GM12878 (cell line): ENCODE data around the gene PRDM9. TPM values are rescaled to one million over a fixed set of nuclear protein-coding genes. Genes with fewer than 3 reads are reported as not detected.

ENCODE experiments used
- CEBPB ChIP-seq, 2 experiments: fragments of 150-350 bp in 1 of 2; IDR thresholded peaks; 2 replicates each; pipeline ENCODE4 v1.6.1; 2012 to 2014; ENCODE audit warnings: low read depth in 2 of 2, low read length in 2 of 2, borderline replicate concordance in 1 of 2, inconsistent platforms in 1 of 2
- E2F8 ChIP-seq: fragments of 450-650 bp; IDR thresholded peaks from 2 replicates; pipeline ENCODE4 v1.6.1; 2018; ENCODE audit warnings: mild to moderate bottlenecking, low read depth, moderate library complexity; ENCODE audit not compliant: partially characterized antibody
- EP300 ChIP-seq, 2 experiments: fragments of 150-350 bp in 1 of 2; IDR thresholded peaks; 2 replicates each; pipeline ENCODE4 v1.6.1; 2011 to 2012; ENCODE audit warnings: low read depth in 2 of 2, low read length in 2 of 2, borderline replicate concordance in 1 of 2, improper control_type of control experiment in 1 of 2, inconsistent platforms in 1 of 2; ENCODE audit not compliant: control insufficient read depth in 1 of 2
- NFIC ChIP-seq: IDR thresholded peaks from 2 replicates; pipeline ENCODE4 v1.6.1; 2012; ENCODE audit warnings: low read depth, mild to moderate bottlenecking, inconsistent platforms, low read length, moderate library complexity
- RELB ChIP-seq: fragments of 450-650 bp; IDR thresholded peaks from 2 replicates; pipeline ENCODE4 v1.6.1; 2017; ENCODE audit warnings: low read depth, mild to moderate bottlenecking, moderate library complexity
- SMARCA5 ChIP-seq: fragments of 450-650 bp; IDR thresholded peaks from 2 replicates; pipeline ENCODE4 v1.6.1; 2017; ENCODE audit warnings: mild to moderate bottlenecking
- SPI1 ChIP-seq: IDR thresholded peaks from 2 replicates; pipeline ENCODE4 v1.6.1; 2011; ENCODE audit warnings: low read depth, mild to moderate bottlenecking, low read length, moderate library complexity, borderline replicate concordance; ENCODE audit not compliant: insufficient read depth
- TARDBP ChIP-seq: IDR thresholded peaks from 2 replicates; pipeline ENCODE4 v1.6.1; 2016; ENCODE audit warnings: borderline replicate concordance
- TCF7 ChIP-seq: IDR thresholded peaks from 2 replicates; pipeline ENCODE4 v1.6.1; 2014; ENCODE audit warnings: antibody characterized with exemption, borderline replicate concordance
- ZBTB40 ChIP-seq: fragments of 450-650 bp; IDR thresholded peaks from 2 replicates; pipeline ENCODE4 v1.6.1; 2016; ENCODE audit warnings: mild to moderate bottlenecking, moderate library complexity, borderline replicate concordance
- ZNF217 ChIP-seq: fragments of 450-650 bp; IDR thresholded peaks from 2 replicates; pipeline ENCODE4 v1.6.1; 2017; ENCODE audit warnings: antibody characterized with exemption, mild to moderate bottlenecking
- ZNF687 ChIP-seq: fragments of 450-650 bp; IDR thresholded peaks from 2 replicates; pipeline ENCODE4 v1.6.1; 2017; ENCODE audit warnings: mild to moderate bottlenecking, moderate library complexity
- polyA plus RNA-seq, 11 experiments: library from polyadenylated mRNA; depleted of rRNA in 4 of 11; unstranded in 6 of 11; stranded (reverse) in 5 of 11; fragments of >200 nt; fragmentation: Nextera tagmentation in 4 of 11; fragmentation: Illumina TruSeq in 1 of 11; extraction: Ambion mirVana in 4 of 11; extraction: Trizol in 1 of 11; gene quantifications; 1 replicate in 1 of 11; 2 replicates in 10 of 11; pipeline versions ENCODE4 v1.2.1 to v1.2.3, GENCODE V29; 2011 to 2016; ENCODE audit warnings: inconsistent platforms in 2 of 11, missing spikeins in 2 of 11, low read depth in 1 of 11
- total RNA-seq, 4 experiments: library from RNA; depleted of rRNA in 3 of 4; stranded (reverse); fragments of >200 nt in 3 of 4; fragmentation: Illumina TruSeq in 1 of 4; extraction: Trizol in 1 of 4; gene quantifications; 2 replicates each; pipeline versions ENCODE4 v1.2.1 to v1.2.3, GENCODE V29; 2013 to 2021

Gene PRDM9
- total and polyA plus RNA-seq, 10 of the 15 experiments (the other 5 are each of a cell fraction or from before 2014, with no cell fraction given): not detected

GRCh38 chr5:23459214-23459613, 48.2 kb upstream of the PRDM9 start (continued):
- TF ChIP-seq ZBTB40 (no peak), SPI1 (no peak), RELB (no peak), EP300 (IDR thresholded peaks at IDR 0.05; ENCODE audit: borderline replicate concordance in 1 of 2, control insufficient read depth in 1 of 2, low read depth in 2 of 2, low read length in 2 of 2) (peak in 1 of 2 experiments; percentile 40; a peak in 1 of 4 replicates), ZNF687 (no peak), TCF7 (no peak), CEBPB (IDR thresholded peaks at IDR 0.05; ENCODE audit: borderline replicate concordance in 1 of 2, low read depth in 2 of 2, low read length in 2 of 2) (no peak), ZNF217 (no peak), NFIC (no peak), E2F8 (no peak), SMARCA5 (no peak), TARDBP (no peak)
